GM19351 (cell line): ENCODE data around the gene APRT.
"Not testable (repeated sequence)": the region's sequence is repeated elsewhere in the genome, so short reads cannot be mapped to it uniquely, and the experiment has no call there.

Experiments used
- ATAC-seq: cut with Tn5 transposase; IDR thresholded peaks from one replicate; pipeline ENCODE4 v1.9.1; 2021; ENCODE audit warnings: mild to moderate bottlenecking, moderate library complexity; ENCODE audit not compliant: unreplicated experiment

The APRT gene

GRCh38 chr16:88823646-88824045, 11.9 kb upstream of the APRT start:
- not testable (repeated sequence) for ATAC-seq

- ATAC-seq, result no peak
These were observed 10.7 kb upstream of the APRT start for GRCh38 chr16:88822281-88823040.

GRCh38 chr16:88821168-88821850, 9.6 kb upstream of the APRT start:
- ATAC-seq, result no peak

DNA sequence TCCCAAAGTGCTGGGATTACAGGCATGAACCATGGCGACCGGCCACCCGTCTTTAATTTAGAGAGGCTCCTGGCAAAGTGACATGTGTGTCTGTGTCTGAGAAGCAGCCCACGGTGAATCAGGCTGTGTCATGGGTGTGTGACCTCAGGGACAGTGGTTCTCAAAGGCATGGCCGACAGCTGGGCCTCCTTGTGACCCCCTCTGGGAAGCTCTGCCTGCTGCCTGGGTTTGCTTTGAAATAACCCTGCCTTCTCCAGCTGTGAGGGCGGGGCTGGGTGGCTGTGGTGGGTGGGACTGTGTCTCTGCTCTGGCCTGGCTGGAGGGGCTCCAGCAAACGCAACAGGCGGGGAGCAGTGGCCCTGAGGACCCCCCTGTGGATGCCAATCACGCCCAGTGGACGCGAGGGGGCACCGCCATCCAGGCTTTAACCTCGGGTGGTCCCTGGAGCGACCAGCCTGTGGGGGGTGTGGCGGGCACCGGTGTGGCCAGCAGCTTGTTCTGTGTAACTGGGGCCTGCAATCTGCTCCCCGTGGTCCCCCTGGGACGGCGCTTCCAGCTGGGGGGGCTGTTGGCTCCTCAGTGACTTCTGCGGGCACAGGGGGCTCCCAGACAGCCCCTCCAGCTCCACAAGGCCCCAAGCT, 8.8 kb upstream of the APRT start:
- ATAC-seq, result no peak

DNA sequence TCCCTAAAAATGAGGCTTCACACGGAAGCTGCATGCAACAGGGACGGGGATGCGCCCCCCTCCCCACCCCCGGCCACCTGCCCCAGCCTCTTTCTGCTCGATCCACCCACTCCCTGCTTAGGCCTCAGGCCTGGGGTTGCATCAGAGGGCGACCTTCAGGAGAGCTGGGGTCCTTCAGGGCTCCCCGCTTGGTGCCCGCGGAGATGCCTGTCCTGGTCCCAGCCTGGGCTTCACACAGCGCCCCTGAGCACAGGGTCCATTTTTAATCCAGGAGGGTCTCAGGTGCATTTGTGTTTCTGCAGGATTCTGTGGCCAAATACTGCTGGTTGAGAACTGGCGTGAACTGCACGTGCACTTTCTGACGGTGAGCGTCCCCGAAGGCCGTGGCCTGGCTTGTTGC, 7.4 kb upstream of the APRT start:
- no peak for ATAC-seq

GRCh38 chr16:88818575-88818874, 6.8 kb upstream of the APRT start:
- no peak for ATAC-seq

DNA sequence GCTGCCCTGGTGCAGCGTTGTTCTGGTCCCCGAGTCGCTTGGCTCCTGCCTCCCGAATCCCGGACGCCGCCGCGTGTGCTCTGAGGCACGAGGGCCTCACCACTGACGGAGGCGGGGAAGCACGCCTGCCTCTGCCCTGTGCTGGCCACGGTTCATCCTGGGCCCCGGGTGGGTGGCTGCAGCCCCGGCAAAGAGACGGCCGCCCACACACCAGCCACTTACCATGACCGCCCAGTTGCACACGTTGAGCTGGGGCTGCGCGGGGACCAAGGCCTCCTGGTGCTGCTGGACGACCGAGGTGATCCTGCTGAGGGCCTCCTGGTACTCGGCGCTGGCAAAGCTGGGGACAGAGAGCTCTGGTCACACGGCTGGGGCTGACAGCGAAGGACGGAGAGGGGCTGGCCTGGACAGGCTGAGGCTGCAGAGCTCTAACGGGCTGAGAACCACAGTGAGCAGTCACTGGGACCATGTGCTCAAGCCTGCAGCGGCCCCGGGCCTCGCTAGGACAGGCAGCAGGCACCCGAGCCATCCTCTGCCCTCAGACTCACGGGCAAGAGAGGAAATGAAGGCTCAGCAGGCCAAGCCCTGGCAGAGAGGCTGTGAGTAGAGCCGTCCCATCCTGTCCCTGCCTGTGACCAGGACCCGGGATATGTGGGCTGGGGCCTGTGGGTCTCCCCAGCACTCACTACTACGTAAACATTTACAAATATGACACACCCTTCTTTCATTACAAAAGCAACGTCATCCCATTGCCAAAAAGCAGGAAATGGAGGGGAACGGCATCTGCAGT, 6.3 kb upstream of the APRT start:
- ATAC-seq, result no peak

DNA sequence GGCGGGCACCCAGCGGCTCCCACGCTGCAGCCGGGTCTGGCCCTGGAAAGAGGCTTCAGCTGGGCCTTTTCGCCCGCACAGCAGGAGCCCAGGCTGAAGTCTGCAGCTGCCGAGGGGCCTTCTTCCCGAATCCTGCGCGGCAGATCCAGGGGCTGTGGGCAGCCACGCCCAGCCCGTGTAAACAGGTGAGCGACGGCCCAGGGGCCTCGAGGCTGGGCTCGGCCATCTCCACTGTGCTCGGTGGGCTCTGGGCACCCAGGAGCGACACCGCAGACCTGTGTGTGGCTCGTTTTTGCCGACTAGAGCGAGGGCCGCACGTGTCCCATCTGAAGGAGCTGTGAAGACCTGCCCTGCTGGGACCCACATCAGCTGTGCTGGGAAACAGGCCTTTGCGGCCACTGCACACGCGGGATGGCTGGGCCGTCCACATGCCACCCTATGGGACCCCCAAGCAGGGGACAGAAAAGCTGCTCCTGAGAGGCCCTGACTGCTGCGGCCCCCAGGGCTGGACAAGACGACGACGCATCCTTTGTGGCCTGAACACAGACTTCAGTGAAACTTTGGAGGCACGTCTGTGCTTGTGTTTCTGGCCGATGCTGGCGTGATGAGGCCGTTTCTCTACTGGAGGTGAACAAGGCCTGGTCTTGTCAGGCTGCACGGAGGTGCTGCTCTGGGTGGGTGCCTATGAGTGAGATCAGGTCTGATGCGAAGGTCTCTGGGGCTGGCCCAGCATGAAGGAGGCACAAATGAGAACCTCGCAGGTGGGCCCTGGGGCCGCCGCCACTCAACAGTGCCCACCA, 5.2 kb upstream of the APRT start:
- ATAC-seq, result no peak

DNA sequence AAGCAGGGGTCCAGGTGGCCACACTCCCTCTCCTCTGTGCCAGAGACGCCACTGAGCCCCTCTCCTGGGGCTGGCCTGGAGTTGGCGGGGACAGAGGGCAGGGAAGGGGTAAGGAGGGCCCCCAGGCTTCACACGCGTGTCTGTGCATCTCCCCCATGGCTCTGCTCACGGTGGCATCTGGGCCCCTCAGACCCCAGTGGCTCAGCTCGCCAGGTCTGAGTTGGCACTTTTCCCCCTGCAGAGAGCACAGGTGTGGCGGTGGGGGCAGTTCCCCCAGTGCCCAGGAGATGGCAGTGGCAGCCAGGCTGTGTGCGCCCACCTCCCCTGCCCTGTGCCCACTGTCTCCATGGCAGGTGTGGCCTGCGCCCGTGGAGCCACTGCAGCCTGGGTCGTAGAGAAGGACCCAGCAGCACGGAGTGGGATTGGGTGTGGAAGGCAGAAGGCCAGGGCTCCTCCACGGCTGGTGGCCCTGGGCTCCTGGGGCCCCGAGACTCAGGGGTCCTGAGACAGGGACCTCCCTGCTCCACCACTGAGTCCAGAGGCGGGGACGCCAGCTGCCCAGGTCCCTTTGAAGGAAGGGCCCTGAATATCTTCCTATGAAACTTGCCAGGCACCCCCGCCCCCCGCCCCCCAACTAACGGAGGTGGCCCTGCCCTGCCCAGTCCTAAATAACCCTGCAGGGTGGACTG, 4.3 kb upstream of the APRT start:
- no peak for ATAC-seq

DNA sequence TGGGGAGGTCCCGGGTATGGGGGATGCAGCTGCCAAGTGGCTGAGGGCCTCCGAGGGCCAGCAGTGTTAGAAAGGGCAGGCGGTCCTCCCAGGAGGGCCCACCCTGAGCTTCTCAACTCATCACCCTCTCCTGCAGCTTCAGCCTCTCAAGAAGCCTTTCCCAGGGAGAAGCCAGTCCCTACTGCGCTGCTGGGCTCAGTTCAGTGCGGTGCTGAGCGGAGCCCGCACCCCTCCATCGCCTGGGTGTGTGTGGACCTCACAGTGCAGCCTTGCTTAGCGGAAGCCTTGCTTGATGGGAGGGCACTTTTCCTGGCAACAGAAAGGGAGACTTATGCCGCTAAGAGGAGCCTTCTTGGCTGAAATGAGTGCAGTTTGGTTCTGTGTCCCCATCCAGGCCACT, 3.5 kb upstream of the APRT start:
- no peak for ATAC-seq

DNA sequence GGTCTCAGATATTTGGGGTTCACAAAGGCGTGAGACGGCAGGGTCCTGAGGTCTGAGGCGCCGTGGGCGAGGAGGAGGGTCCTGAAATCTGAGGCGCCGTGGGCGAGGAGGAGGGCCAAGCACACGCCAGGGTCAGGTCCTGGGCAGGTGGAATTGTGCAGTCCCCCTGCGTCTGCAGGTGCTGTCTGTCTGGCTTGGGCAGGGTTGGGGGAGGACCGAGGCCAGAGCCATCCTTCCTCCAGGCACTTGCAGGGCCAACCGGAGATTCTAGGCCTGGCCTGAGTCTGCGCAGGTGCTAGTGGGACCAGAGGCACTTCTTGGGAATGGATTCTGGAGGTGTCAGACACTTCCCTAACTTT, 2.4 kb upstream of the APRT start:
- no peak for ATAC-seq

- ATAC-seq, result no peak
These were observed 1.8 kb upstream of the APRT start for GRCh38 chr16:88813269-88814143.

GRCh38 chr16:88812513-88813268, 963 bp upstream of the APRT start:
- no peak for ATAC-seq

DNA sequence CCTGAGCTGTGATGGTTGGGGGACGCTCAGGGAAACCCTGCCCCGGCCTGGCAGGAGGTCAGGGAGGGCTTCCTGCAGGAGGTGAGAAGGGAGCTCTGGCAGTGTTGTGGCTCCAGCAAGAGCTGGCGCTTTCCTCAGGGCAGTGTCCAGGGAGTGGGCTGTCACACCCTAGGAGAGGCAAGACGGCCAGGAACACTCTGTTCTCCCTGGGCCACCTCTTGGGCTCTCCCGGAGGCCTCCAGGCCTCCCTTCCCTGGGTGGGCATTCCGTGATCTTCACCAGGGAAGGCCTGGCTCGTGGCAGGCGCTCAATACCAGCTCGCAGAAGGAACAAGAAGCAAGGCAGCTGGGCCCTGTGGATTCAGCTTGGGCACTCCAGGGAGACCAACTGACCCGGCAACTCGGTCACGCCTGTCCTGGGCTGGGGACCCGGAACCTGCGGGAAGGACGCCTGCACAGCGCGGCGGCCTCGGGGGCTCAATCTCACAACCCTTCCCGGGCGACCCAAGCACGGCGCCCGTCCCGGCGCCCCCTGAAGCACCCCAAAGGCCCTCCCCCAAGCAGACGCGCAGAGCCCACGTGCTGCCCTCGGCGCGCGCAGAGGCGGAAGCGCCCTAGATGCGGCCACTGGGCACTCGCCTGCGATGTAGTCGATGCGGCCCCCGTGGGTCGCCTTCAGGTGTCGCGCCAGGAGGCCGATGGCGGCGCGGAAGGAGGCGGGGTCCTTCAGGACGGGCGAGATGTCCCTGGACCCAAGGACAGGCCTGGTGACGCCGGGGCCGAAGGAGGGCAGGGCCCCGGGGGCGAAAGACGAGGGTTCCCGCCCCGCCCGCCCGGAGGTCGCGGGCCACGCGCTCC, 588 bp downstream of the APRT start:
- ATAC-seq, result peak; percentile 47

GRCh38 chr16:88810166-88810911, 1.4 kb downstream of the APRT start:
- no peak for ATAC-seq

GRCh38 chr16:88809676-88810165, 2.0 kb downstream of the APRT start:
- ATAC-seq, result no peak
